IMR-90 (cell line): ENCODE data around the gene EIF6. TPM values are rescaled to one million over a fixed set of nuclear protein-coding genes. Genes with fewer than 3 reads are reported as not detected.

Experiments
- ATAC-seq: fragments of 200-7000 bp; cut with Tn5 transposase; 2 replicates; pipeline ENCODE4 v1.9.1; 2020; ENCODE audit warnings: low read depth, mild to moderate bottlenecking, moderate library complexity
- BruUV-seq: library from RNA; stranded (reverse); fragments of 400-500 nt; replicated peaks from 2 replicates; lab custom pipeline; 2021; lab: Mats Ljungman, UMichigan
- CTCF ChIA-PET: fragments of 300-600 bp; formaldehyde crosslinking; extraction: SDS; loops from one replicate; lab custom pipeline; 2021; ENCODE audit warnings: antibody characterized with exemption; lab: Yijun Ruan, JAX
- POLR2A ChIA-PET: fragments of 300-600 bp; sonication (Branson Sonifier 250); formaldehyde crosslinking; loops from one replicate; lab custom pipeline; 2022; ENCODE audit warnings: antibody characterized with exemption; ENCODE audit not compliant: unreplicated experiment; lab: Charles Lee
- DNase-seq: peaks from one replicate; pipeline ENCODE4 v3.0.0; 2013
- H2AFZ ChIP-seq: replicated peaks from 2 replicates; pipeline ENCODE3; 2013; ENCODE audit warnings: low read length, mild to moderate bottlenecking; ENCODE audit not compliant: poor library complexity
- H2AK5ac ChIP-seq: 2 replicates; pipeline ENCODE4 v1.6.1; 2013; ENCODE audit warnings: low read depth, low read length, inconsistent platforms
- H2AK9ac ChIP-seq: replicated peaks from 2 replicates; pipeline ENCODE3; 2013; ENCODE audit warnings: mild to moderate bottlenecking, low read depth, low read length, moderate library complexity; ENCODE audit not compliant: poor library complexity
- H2BK120ac ChIP-seq: 2 replicates; pipeline ENCODE4 v1.6.1; 2013; ENCODE audit warnings: low read depth, low read length, inconsistent platforms
- H2BK15ac ChIP-seq: 3 replicates; pipeline ENCODE4 v1.6.1; 2013; ENCODE audit warnings: low read depth, low read length, inconsistent platforms
- H2BK20ac ChIP-seq: 2 replicates; pipeline ENCODE4 v1.6.1; 2013; ENCODE audit warnings: low read depth, mild to moderate bottlenecking, inconsistent platforms, low read length, moderate library complexity
- H2BK5ac ChIP-seq: 2 replicates; pipeline ENCODE4 v1.6.1; 2013; ENCODE audit warnings: mild to moderate bottlenecking, low read depth, low read length, inconsistent platforms; ENCODE audit not compliant: poor library complexity, severe bottlenecking
- H3K14ac ChIP-seq: replicated peaks from 2 replicates; pipeline ENCODE4 v1.6.1; 2013; ENCODE audit warnings: low read depth, low read length, inconsistent platforms
- H3K18ac ChIP-seq: 2 replicates; pipeline ENCODE4 v1.6.1; 2013; ENCODE audit warnings: low read depth, low read length, control low read depth
- H3K23ac ChIP-seq: 2 replicates; pipeline ENCODE4 v1.6.1; 2013; ENCODE audit warnings: low read depth, low read length, inconsistent platforms
- H3K27ac ChIP-seq: 2 replicates; pipeline ENCODE4 v1.5.1; 2013; ENCODE audit warnings: mild to moderate bottlenecking, control low read depth, low read length; ENCODE audit not compliant: insufficient read depth
- H3K27me3 ChIP-seq: 2 replicates; pipeline ENCODE4 v1.6.1; 2013; ENCODE audit warnings: low read length; ENCODE audit not compliant: control insufficient read depth, insufficient read depth
- H3K36me3 ChIP-seq: 2 replicates; pipeline ENCODE4 v1.6.1; 2013; ENCODE audit warnings: low read length, mixed read lengths; ENCODE audit not compliant: control insufficient read depth, insufficient read depth
- H3K4ac ChIP-seq: 2 replicates; pipeline ENCODE4 v1.6.1; 2013; ENCODE audit warnings: low read depth, low read length, inconsistent platforms
- H3K4me1 ChIP-seq: 2 replicates; pipeline ENCODE4 v1.6.1; 2013; ENCODE audit warnings: low read length, mixed read lengths; ENCODE audit not compliant: control insufficient read depth, insufficient read depth
- H3K4me2 ChIP-seq: 2 replicates; pipeline ENCODE4 v1.6.1; 2013; ENCODE audit warnings: low read depth, mild to moderate bottlenecking, control low read depth, low read length, moderate library complexity
- H3K4me3 ChIP-seq: 2 replicates; pipeline ENCODE4 v1.5.1; 2013; ENCODE audit warnings: low read depth, mild to moderate bottlenecking, control low read depth, low read length, moderate library complexity; ENCODE audit not compliant: insufficient read depth
- H3K56ac ChIP-seq: 2 replicates; pipeline ENCODE4 v1.6.1; 2013; ENCODE audit warnings: low read length, inconsistent platforms; ENCODE audit not compliant: insufficient read depth; ENCODE audit errors: extremely low read depth
- H3K79me1 ChIP-seq, 2 experiments: 2 replicates each; pipeline ENCODE4 v1.6.1; 2013; ENCODE audit warnings: low read length in 2 of 2, inconsistent platforms in 1 of 2, low read depth in 1 of 2
- H3K9ac ChIP-seq: 2 replicates; pipeline ENCODE4 v1.6.1; 2013; ENCODE audit warnings: low read depth, low read length, control low read depth
- H3K9me1 ChIP-seq: 2 replicates; pipeline ENCODE4 v1.6.1; 2013; ENCODE audit warnings: low read length, inconsistent platforms; ENCODE audit not compliant: insufficient read depth
- H3K9me3 ChIP-seq: 2 replicates; pipeline ENCODE4 v1.6.1; 2013; ENCODE audit warnings: low read length; ENCODE audit not compliant: control insufficient read depth, insufficient read depth
- H4K20me1 ChIP-seq: 2 replicates; pipeline ENCODE4 v1.6.1; 2013; ENCODE audit warnings: low read length, inconsistent platforms; ENCODE audit not compliant: insufficient read depth
- H4K5ac ChIP-seq: 2 replicates; pipeline ENCODE4 v1.6.1; 2013; ENCODE audit warnings: mild to moderate bottlenecking, low read depth, low read length, control low read depth
- H4K8ac ChIP-seq, 2 experiments: 2 replicates each; pipeline ENCODE4 v1.6.1; 2013; ENCODE audit warnings: low read depth in 2 of 2, low read length in 2 of 2, control low read depth in 1 of 2, inconsistent platforms in 1 of 2
- H4K91ac ChIP-seq: 2 replicates; pipeline ENCODE4 v1.6.1; 2013; ENCODE audit warnings: low read depth, low read length, inconsistent platforms; ENCODE audit not compliant: insufficient read depth
- BHLHE40 ChIP-seq: fragments of 150-350 bp; IDR thresholded peaks from 2 replicates; pipeline ENCODE4 v1.6.1; 2016; ENCODE audit warnings: mild to moderate bottlenecking, low read depth, low read length
- CEBPB ChIP-seq: IDR thresholded peaks from 2 replicates; pipeline ENCODE4 v1.6.1; 2012; ENCODE audit warnings: low read depth, low read length, improper control_type of control experiment
- CHD1 ChIP-seq: IDR thresholded peaks from 2 replicates; pipeline ENCODE4 v1.6.1; 2012; ENCODE audit warnings: low read depth, low read length, improper control_type of control experiment
- CTCF ChIP-seq: conservative IDR thresholded peaks from 2 replicates; pipeline ENCODE4 v1.5.1; 2012; ENCODE audit warnings: mild to moderate bottlenecking, low read depth, low read length, improper control_type of control experiment
- FOS ChIP-seq: fragments of 150-350 bp; IDR thresholded peaks from 2 replicates; pipeline ENCODE4 v1.6.1; 2016; ENCODE audit warnings: low read depth, low read length
- MXI1 ChIP-seq: IDR thresholded peaks from 2 replicates; pipeline ENCODE4 v1.6.1; 2012; ENCODE audit warnings: low read depth, mild to moderate bottlenecking, low read length, moderate library complexity, borderline replicate concordance
- NFE2L2 ChIP-seq: fragments of 150-350 bp; IDR thresholded peaks from 2 replicates; pipeline ENCODE4 v1.6.1; 2016; ENCODE audit warnings: low read depth, mild to moderate bottlenecking, low read length
- POLR2A ChIP-seq: IDR thresholded peaks from 2 replicates; pipeline ENCODE4 v1.6.1; 2012; ENCODE audit warnings: mild to moderate bottlenecking, low read depth, low read length
- RCOR1 ChIP-seq: IDR thresholded peaks from 2 replicates; pipeline ENCODE4 v1.6.1; 2012; ENCODE audit warnings: mild to moderate bottlenecking, low read length, improper control_type of control experiment; ENCODE audit not compliant: insufficient replicate concordance
- RFX5 ChIP-seq: IDR thresholded peaks from 2 replicates; pipeline ENCODE4 v1.8.0; 2012; ENCODE audit warnings: low read depth, mild to moderate bottlenecking, low read length, moderate library complexity
- SMC3 ChIP-seq: fragments of 150-350 bp; IDR thresholded peaks from 2 replicates; pipeline ENCODE4 v1.6.1; 2016; ENCODE audit warnings: low read depth, mild to moderate bottlenecking, antibody characterized with exemption, low read length, moderate library complexity
- WGBS, 2 experiments: methylation state at CpG; one replicate each; pipeline versions ENCODE4 v1.1.5 to v1.1.7; 2013; ENCODE audit warnings: missing lambda C conversion rate in 2 of 2; ENCODE audit not compliant: insufficient read length in 1 of 2; ENCODE audit errors: extremely low coverage in 2 of 2; 5-methylcytosine and 5-hydroxymethylcytosine counted together
- dilution Hi-C: fragments of 300-500 bp; cut with HindIII; formaldehyde crosslinking; loops from one replicate; pipeline ENCODE4 v1.14.3; 2018; ENCODE audit warnings: low sequenced_read_pairs; ENCODE audit not compliant: unreplicated experiment
- in situ Hi-C: fragments of 300-500 bp; cut with MboI; formaldehyde crosslinking; loops from 3 replicates; pipeline ENCODE4 v1.14.3; 2019; ENCODE audit warnings: low sequenced_read_pairs, inconsistent platforms, mixed read lengths
- intact Hi-C: fragments of 100-400 bp; cut with micrococcal nuclease; formaldehyde crosslinking; loops from 2 replicates; pipeline ENCODE4 v1.10.0; 2022
- polyA plus RNA-seq, 3 experiments: library from polyadenylated mRNA; depleted of rRNA; stranded (reverse); fragments of >200 nt; gene quantifications; 2 replicates each; pipeline ENCODE4 v1.2.3, GENCODE V29; 2012; ENCODE audit warnings: low replicate concordance in 1 of 3
- total RNA-seq: library from RNA; depleted of rRNA; stranded (reverse); fragments of >200 nt; gene quantifications from 2 replicates; pipeline ENCODE4 v1.2.3, GENCODE V29; 2012
- TF ChIP-seq, protein P1 (sequence below): fragments of 150-350 bp; IDR thresholded peaks from 2 replicates; pipeline ENCODE4 v1.6.1; 2017; ENCODE audit warnings: mild to moderate bottlenecking, antibody characterized with exemption, low read length, low read depth

EIF6 gene
- total and polyA plus RNA-seq, 2 of the 4 experiments (the other 2 are of a cell fraction) = 215 to 227 TPM

DNA sequence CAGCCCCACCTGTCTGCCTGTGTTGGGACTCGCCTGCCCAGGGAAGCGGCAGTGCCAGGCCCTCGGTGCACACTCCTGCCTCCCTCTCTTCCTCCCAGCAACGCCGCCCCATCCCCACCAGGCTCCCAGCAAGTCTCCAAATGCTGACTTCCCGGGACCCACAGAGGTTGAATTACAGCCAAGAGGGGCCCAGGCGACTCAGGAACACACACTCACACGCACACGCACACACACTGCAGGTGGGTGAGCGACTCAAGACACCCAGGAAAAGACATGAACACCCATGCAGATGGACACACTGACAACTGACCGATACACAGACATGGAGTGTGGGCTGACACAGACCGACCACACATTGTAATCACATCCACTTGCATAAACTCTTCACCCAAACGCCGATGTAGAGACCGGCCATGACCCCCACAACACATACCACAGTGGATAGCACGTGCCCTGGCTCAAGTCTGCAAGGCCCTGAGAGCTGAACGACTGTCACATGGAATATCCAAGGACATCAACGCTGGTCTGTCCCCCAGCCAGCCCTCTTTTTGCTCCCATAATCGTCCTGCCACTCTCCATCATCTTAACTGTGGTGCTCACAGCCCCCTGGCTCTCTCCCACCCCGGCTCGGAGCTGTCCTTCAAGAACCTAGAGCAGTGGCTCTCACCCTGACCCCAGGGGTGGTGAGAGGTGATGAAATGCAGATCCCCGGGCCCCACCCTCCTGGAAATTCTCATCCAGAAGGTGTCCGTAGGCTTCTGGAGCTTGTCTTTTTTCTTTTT is 8.1 kb upstream of the EIF6 start (continued):
- TF ChIP-seq, protein P1, sequence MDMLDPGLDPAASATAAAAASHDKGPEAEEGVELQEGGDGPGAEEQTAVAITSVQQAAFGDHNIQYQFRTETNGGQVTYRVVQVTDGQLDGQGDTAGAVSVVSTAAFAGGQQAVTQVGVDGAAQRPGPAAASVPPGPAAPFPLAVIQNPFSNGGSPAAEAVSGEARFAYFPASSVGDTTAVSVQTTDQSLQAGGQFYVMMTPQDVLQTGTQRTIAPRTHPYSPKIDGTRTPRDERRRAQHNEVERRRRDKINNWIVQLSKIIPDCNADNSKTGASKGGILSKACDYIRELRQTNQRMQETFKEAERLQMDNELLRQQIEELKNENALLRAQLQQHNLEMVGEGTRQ = no peak

DNA sequence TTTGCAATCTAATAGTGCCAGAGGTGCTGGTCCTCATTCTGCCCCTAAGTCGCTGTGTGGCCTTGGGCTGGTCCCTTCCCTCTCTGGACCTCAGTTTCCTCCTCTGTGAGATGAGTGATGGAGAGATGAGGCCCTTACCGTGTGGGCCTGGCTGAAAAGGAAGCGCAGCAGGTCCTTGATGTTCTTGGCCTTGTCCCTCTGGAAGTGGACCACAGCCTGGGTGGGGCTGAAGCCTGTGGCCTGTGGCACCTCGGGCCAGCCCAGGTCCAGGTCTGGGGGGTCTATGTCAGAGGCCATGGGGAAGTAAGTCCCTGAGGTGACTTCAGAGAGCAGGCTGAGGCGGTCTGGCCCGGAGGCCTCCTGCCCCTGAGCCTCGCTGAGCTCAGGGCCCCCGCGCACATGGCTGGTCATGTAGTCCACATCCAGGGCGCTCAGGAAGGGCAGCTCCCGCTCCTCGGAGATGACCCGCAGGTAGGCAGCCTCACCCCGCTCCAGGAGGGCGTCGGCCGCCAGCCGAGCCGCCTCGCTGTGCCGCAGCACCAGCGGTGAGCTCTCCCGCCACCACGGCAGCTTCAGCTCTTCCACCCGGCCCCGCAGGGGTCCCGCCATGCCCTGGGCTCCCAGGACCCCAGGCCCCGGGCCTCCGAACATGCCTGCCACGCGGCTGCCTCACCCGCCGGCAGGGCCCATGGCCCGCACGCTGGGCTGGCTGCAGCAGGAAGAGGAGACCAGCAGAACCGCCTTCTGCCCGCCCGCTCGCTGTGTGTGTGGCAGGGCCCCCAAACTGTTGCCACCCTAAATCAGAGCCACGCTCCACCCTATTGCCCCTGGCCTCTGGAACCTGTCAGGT is 7.3 kb upstream of the EIF6 start, which contains the start of gene FAM83C:
TSS of gene FAM83C (minus strand) at position 772 of the 850 bp plus-strand sequence. CDS start at position 651, 121 bp downstream.
- WGBS, 2 experiments = 95% methylated on average over 14 of the region's 40 CpGs; no CpG with 5 or more reads in 1 of the 2 experiments
- Histone ChIP-seq H2BK15ac (peak within 1 kb of the TSS; percentile 26; the same call in 1 of the 3 replicates), H2BK5ac (no peak within 1 kb of the TSS), H3K56ac (no peak within 1 kb of the TSS), H2AK5ac (0 out of 2 replicates have a peak within 1 kb of the TSS, but pooled peaks have one; percentile 10), H4K8ac (no peak within 1 kb of the TSS), H4K5ac (no peak within 1 kb of the TSS), H3K18ac (no peak within 1 kb of the TSS), H3K27me3 (peaks cover 2% of the 10 kb centered on the region), H3K4me1 (peaks cover 1% of the 10 kb centered on the region; the same call in 1 of the 2 replicates), H2BK20ac (peak within 1 kb of the TSS; percentile 5; the same call in 1 of the 2 replicates), H3K4me3 (no peak within 1 kb of the TSS), H3K9me1 (no peaks in the 10 kb centered on the region; the same call in 1 of the 2 replicates), H3K36me3 (no peaks in the 10 kb centered on the region), H3K9ac (no peak within 1 kb of the TSS), H2BK120ac (no peak within 1 kb of the TSS), H3K27ac (no peak within 1 kb of the TSS), H3K9me3 (no peaks in the 10 kb centered on the region), H3K23ac (no peak within 1 kb of the TSS), H3K4ac (no peak within 1 kb of the TSS), H4K20me1 (no peaks in the 10 kb centered on the region), H3K79me1 (no peaks in the 10 kb centered on the region), H3K14ac (0 out of 2 replicates have a peak within 1 kb of the TSS, but pooled peaks have one; percentile 4), H2AFZ (peak within 1 kb of the TSS; percentile 64), H3K4me2 (no peak within 1 kb of the TSS), H2AK9ac (no peak within 1 kb of the TSS), H4K91ac (0 out of 2 replicates have a peak within 1 kb of the TSS, but pooled peaks have one; percentile 6)
- ATAC-seq (no peak), DNase-seq (no peak)
- POLR2A ChIA-PET = no interaction called here
- dilution Hi-C loops (no loop called here), in situ Hi-C loops (no loop called here), intact Hi-C loops (no loop called here)
- BruUV-seq = no TSS peak
- CTCF ChIA-PET = no interaction called here
- no peak for TF ChIP-seq CHD1
- TF ChIP-seq POLR2A = no peak
- no peak for TF ChIP-seq RFX5
- no peak for TF ChIP-seq CTCF
- no peak for TF ChIP-seq BHLHE40
- no peak for TF ChIP-seq SMC3
- no peak for TF ChIP-seq RCOR1
- TF ChIP-seq CEBPB = no peak
- no peak for TF ChIP-seq MXI1
- no peak for TF ChIP-seq FOS
- TF ChIP-seq NFE2L2 = no peak
